ENCODE measurements around the gene HMG20B.
"Not testable (repeated sequence)": the region's sequence is repeated elsewhere in the genome, so short reads cannot be mapped to it uniquely, and the experiment has no call there.

The HMG20B gene

DNA sequence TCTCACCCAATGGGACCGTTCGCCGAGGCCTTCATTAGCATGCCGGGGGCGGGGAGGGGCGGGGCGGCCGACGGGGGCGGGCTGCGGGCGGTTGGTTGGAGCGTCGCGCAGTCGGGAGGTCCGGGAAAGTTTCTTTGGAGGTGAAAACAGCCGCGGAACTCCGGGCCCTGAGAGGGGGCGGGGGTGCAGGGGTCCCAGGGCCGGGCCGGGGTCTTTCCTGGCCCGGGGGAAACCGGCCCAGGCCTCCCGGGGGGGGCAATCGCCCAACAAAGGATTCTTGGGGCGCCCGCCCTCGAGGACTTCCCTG is at the start of gene HMG20B:
Gene HMG20B (plus strand): TSS at position 90 of the 307 bp plus-strand sequence. CDS start 366 bp downstream, outside the sequence.
- no peak for DNase-seq

DNA sequence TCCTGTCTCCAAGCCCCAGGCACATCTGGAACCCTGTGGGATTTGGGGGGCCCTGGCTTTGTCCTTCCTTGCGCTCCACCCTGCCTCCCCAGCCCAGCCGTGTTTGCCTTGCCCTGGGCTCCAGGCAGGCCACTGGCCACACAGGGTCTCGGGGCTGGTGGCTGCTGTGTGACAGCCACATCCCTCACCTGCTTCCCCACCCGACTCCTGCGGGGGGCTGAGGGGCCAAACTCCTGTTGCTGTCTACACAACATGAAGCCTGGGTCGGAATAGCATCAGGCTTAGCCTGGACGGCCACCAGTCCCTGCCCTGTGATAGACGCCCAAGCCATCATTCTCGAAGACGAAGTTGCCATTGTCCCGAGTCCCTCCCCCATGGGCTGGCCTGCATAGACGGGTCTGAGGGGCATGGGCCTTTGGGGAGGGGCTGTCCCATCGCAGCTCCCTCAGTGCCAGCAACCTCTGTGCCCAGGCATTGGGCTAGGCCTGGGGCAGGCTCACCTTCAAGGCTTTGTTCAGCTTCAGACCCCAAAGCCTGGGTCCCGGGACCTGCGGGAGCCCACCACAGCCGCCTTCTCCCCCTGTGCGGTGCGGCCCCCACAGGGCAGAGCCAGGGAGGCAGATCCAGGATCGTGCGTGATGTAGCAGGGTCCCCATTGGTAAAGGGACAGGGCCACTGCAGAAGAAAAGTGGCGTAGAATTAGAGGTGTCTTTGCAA is 49.2 kb upstream of the HMG20B start:
- DNase-seq = no peak

DNA sequence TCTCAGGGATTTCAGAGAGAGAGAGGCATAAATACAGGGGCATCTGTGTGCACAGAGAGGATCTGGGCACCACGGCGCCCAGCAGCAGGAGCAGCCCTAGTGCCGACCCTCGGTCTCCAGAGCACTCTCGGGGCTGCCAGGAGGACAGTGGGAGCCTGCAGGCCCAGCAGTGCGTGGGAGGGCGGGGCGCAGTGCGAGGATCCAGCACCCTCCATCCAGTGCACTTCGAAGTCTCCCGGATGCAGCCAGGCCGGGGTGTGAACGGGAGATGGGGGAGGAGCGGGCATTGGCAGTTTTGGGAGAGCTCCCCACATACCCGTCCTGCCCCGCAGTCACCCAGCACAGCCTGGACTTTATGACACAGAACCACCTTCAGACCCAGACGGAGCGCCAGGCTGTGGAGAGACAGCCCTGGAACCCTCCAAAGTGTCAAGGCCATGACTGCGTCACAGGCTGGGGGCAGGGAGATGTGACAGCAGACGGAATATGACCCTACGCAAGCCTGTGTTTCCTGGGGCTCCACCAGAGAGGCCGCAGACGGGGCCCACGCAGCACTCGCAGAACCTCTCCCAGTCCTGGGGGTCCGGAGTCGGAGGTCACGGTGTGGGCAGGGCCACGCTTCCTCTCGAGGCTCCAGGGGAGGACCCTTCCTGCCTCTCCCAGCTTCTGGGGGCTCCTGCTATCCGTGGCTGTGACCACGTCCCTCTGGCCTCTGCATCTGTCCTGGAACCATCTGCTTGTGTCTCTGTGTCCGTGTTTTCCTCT is 48.5 kb upstream of the HMG20B start:
- no peak for DNase-seq

DNA sequence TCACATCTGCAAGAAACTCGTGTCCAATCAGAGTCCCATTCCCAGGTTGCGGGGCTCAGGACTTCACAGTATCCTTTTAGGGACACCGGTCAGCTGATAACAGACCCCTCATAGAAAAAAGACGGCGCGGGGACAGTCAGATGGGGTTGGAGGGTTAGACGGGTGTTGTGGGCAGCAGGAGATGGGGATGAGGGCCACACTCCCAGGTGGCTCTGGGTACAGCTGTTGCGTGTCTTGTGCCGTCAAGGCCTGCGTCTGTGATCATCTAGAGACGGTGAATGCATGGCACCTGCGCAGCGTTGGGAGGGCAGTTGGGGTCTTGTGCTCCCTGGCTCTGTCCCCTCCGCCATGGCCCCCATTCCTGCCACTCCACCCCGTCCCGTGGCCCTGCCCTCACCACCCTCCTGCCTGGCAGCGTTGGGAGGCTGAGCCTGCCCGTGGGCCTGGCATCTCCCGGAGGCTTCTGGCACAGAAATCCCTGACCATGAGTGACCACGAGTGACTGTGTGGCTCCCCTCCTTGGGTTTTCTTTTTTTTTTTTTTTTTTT is 47.8 kb upstream of the HMG20B start:
- no peak for DNase-seq

DNA sequence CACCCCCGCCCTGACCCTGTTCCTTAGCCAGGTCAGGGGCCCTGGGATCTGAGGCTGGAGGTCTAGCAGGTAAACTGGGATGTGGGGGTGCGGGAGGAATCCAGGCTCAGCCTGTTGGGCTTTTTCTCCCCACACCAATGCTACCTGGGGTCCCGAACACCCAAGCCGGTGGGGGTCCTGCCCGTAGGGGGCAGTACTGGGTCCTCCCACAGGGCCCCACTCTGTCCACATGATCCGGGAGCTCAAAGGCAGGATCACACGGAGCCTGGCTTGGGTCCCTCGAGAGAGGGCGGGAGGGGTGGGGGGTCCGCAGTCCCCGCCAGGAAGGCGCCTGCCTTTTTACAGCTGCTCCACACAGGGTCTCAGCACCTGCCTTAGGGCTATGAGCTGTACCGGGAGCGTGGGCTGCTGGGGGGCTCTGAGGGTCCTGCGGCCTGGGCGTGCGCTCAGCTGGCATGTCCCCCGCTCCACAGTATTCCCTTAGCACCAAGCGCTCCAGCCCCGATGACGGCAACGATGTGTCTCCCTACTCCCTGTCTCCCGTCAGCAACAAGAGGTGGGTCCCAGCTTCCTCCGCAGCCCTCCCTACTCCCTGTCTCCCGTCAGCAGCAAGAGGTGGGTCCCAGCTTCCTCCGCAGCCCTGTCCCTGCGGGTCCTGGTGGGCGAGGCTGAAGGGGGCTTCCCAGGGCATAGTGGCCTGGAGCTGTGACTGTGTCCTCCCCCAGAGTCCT is 46.1 kb upstream of the HMG20B start:
- no peak for DNase-seq

DNA sequence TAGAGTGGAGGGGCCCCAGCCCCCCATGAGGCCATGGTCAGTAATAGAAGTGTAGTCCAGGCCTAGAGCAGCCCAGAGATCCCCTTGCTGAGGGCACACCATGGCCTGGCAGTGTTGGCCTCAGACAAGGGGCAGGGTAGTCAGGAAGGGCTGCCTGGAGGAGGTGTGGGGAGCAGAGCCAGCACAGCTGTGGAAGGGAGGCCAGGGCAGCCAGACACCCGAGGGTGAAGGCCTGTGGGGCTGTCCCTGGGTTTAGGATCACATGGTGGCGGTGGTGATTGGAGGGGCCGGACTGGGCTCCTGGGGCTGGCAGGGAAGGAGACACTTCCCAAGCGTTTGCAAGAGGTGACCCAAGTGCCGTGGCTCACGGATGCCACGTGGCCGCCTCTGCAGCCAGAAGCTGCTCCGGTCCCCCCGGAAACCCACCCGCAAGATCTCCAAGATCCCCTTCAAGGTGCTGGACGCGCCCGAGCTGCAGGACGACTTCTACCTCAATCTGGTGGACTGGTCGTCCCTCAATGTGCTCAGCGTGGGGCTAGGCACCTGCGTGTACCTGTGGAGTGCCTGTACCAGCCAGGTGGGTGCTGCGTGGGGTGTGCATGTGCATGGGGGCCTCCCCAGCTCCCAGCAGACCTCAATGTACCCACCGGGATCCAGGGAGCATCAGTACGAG is 45.4 kb upstream of the HMG20B start:
- DNase-seq = no peak

DNA sequence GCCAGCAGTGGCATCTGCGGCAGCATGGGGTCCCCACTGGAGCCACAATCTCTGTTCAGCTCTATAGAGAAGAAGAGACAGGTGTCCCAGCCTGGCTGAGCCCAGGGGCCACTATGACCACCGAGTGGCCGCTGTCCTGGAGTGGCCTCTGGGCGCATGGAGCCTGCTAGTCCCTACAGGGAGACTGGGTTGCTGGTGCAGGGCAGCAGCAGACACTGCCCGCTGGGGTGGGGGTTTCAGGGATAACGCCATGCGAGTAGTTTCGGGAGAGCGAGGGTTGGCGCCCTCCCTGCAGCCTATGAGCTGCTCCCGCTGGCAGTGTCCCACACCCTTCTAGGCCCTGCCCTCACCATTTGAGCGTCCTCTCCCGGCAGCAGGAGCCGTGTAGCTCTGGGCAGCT is 44.7 kb upstream of the HMG20B start:
- DNase-seq = no peak

DNA sequence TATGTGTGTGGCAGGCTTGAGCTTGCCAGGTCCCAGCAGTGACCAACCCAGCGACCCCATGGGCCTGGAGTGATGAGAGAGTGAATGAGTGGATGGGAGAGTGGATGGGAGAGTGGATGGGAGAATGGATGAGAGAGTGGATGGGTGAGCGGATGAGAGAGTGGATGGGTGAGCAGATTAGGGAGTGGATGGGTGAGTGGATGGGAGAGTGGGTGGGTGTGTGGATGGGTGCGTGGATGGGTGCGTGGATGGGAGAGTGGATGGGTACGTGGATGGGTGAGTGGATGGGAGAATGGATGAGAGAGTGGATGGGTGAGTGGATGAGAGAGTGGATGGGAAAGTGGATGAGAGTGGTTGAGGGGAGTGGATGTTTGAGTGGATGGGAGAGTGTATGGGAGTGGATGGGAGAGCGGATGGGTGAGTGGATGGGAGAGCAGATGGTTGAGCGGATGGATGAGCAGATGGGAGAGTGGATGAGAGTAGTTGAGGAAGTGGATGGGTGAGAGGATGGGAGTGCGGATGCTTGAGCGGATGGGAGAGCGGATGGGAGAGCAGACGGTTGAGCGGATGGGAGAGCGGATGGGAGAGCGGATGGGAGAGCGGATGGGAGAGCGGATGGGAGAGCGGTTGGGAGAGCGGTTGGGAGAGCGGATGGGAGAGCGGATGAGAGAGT is 44.1 kb upstream of the HMG20B start:
- no peak for DNase-seq

DNA sequence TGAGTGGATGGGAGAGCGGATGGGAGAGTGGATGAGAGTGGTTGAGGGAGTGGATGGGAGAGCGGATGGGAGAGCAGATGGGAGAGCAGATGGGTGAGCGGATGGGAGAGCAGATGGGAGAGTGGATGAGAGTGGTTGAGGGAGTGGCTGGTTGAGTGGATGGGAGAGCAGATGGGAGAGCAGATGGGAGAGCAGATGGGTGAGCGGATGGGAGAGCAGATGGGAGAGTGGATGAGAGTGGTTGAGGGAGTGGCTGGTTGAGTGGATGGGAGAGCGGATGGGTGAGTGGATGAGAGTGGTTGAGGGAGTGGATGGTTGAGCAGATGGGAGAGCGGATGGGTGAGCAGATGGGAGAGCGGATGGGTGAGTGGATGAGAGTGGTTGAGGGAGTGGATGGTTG is 43.4 kb upstream of the HMG20B start:
- not testable (repeated sequence) for DNase-seq

DNA sequence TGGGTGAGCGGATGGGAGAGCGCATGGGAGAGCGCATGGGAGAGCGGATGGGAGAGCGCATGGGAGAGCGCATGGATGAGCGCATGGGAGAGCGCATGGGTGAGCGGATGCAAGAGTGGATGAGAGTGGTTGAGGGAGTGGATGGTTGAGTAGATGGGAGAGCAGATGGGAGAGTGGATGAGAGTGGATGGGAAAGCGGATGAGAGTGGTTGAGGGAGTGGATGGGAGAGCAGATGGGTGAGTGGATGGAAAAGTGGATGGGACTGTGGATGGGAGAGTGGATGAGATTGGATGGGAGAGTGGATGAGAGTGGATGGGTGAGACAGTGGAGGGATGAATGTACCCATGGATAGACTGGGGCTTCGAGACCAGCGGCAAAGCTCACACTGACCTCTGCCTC is 42.4 kb upstream of the HMG20B start:
- DNase-seq = no peak

DNA sequence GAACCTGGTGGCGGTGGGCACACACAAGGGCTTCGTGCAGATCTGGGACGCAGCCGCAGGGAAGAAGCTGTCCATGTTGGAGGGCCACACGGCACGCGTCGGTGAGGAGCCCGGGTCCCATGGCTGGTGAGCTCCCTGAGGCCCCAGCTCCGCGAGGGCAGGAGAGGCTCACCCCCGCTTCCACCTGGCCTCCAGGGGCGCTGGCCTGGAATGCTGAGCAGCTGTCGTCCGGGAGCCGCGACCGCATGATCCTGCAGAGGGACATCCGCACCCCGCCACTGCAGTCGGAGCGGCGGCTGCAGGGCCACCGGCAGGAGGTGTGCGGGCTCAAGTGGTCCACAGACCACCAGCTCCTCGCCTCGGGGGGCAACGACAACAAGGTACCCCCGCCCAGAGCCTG is 41.0 kb upstream of the HMG20B start:
- DNase-seq = no peak

DNA sequence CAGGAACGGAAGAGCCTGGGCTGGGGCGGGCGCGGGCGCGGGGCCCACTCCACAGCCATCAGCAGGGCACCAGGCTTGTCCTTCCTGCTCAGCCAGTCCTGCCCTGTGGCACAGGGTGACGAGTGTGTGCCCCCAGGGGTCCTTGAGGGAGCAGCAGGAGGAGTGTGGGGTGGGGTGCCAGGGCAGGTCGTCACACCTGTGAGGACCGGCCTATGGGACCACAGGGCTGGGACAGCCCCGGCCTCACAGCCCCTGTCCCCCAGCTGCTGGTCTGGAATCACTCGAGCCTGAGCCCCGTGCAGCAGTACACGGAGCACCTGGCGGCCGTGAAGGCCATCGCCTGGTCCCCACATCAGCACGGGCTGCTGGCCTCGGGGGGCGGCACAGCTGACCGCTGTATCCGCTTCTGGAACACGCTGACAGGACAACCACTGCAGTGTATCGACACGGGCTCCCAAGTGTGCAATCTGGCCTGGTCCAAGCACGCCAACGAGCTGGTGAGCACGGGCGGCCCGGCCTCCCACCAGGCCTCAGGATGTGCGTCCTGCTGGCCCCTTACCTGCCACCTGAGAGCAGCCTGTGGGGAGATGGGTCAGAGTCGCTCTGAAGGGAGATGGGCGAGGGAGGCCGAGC is 40.5 kb upstream of the HMG20B start:
- DNase-seq = no peak

DNA sequence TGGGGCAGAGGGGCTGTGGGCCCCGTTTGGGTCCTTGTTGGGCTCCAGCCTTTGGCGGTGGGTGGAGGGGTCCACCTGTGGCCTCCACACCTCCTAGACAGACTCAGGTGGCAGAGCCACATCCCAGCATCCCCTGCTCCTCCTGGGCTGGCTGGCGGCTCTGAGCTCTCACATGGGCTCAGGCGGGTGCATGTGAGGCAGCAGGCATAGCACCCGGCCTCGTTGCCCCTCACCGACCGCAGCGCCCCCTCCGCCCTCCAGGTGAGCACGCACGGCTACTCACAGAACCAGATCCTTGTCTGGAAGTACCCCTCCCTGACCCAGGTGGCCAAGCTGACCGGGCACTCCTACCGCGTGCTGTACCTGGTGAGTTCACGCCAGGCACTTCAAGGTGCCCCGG is 39.7 kb upstream of the HMG20B start:
- DNase-seq = no peak

DNA sequence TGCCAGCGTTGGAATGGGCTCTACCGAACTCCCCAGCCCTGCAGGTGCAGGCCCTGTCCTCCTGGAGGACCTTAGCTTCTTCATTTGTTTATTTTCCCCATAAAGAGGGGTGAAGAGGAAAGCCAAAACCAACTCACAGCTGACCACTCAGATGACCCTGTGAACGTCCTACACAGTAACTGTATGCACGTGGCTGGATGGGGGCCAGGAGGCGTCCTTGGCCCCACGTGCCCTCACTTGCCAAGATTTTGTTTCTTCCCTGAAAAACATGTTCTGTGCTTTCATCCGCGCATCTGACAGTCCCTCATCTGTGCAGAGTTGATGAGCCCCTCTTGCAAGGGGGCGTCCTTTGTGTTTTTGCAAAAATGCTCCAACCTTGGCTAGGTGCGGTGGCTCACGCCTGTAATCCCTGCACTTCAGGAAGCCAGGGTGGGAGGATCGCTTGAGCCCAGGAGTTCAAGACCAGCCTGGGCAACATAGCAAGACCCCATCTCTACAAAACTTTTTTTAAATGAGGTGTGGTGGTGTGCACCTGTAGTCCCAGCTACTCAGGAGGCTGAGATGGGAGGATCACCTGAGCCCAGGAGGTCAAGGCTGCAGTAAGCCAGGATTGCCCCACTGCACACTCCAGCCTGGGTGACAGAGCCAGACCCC is 39.1 kb upstream of the HMG20B start:
- no peak for DNase-seq

DNA sequence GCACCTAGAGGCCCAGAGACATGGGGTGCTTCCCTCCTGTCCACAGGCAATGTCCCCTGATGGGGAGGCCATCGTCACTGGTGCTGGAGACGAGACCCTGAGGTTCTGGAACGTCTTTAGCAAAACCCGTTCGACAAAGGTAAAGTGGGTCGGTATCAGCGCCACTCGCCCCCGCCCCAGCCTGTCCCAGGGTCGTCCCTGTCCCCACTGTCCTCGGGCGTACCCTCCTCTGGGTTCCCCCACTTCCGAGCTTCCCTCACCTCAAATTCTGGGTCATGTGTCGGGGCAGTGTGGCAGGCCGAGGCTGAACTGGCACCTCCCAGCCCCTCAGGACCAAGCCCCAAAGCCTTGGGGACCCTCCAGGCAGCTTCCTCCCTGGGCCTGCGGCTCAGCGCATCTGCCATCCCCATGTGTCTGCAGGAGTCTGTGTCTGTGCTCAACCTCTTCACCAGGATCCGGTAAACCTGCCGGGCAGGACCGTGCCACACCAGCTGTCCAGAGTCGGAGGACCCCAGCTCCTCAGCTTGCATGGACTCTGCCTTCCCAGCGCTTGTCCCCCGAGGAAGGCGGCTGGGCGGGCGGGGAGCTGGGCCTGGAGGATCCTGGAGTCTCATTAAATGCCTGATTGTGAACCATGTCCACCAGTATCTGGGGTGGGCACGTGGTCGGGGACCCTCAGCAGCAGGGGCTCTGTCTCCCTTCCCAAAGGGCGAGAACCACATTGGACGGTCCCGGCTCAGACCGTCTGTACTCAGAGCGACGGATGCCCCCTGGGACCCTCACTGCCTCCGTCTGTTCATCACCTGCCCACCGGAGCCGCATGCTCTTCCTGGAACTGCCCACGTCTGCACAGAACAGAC is 38.1 kb upstream of the HMG20B start:
- no peak for DNase-seq

DNA sequence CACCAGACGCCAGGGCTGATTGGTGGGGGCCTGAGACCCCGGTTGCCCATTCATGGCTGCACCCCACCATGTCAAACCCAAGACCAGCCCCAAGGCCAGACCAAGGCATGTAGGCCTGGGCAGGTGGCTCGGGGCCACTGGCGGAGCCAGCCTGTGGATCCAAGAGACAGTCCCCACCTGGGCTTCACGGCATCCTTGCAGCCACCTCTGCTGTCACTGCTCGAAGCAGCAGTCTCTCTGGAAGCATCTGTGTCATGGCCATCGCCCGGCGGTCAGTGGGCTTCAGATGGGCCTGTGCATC is 37.6 kb upstream of the HMG20B start:
- DNase-seq = no peak

DNA sequence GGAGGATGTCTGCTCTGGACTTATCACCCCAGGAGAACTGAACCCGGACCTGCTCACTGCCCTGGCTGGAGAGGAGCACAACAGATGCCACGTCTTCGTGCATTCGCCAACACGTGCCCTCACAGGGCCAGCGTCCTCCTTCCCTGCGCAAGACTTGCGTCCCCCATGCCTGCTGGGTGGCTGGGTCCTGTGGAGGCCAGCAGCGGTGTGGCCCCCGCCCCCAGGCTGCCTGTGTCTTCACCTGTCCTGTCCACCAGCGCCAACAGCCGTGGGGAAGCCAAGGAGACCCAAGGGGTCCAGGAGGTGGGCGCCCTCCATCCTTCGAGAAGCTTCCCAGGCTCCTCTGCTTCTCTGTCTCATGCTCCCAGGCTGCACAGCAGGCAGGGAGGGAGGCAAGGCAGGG is 37.2 kb upstream of the HMG20B start:
- no peak for DNase-seq

DNA sequence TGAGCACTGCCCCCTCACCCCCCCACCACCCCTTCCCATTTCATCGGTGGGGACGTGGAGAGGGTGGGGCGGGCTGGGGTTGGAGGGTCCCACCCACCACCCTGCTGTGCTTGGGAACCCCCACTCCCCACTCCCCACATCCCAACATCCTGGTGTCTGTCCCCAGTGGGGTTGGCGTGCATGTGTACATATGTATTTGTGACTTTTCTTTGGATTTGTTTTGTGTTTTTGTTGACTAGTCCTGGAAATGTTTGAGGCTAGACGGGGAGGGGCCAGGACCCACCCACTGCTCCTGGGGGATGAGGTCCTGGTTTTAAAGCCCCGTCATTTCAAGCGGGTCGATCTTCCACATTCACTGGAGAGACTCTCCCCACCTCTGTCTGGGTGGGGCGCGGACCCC is 36.8 kb upstream of the HMG20B start:
- no peak for DNase-seq

DNA sequence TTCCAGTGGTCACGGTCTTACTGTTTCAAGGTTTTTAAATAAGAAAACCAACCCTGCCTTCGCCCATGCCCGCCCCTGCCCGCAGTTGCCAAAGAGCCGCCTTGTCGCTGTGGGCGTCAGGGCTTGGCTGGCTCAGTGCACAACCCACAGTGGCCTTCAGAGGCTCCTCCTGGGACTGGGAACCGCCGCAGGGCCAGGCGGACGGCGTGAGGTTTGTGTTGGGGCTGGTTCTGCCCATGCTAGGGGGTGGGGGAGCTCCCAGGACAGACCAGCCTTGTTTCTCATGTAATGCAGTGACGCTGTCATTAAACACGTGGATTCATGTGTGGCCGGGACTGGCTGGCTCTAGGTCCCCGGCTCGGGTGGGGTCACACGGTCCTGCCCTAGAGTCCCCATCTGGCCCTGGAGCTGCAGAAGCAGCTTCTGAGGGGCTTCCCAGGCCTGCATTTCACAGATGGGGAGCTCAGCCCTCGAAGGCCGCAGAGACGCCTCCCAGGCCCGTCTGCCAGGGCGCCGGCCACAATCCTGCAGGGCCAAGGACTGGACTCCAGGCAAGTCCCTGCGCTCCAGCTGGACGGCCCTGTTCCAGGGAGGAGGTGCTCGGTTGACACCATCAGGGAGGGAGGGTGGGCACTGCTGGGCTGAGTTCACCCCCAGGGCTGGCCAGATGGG is 36.2 kb upstream of the HMG20B start:
- no peak for DNase-seq

DNA sequence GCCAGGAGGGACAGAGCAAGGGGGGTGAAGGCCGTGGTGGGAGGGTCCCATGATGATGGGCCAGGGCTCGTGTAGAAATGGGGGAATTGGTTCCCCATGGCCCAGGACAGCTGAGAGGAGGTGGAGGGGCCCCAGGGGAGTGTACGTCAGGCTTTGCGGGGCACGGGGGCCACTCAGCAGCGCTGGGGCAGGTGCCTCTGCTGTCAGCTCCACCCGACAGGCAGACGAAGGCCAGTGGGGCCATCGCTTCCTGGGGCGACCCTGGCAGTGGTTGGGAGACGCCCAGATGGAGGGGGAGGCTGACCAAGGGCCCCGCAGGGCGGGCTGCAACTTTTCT is 35.7 kb upstream of the HMG20B start:
- DNase-seq = no peak
